HG03571 (cell line): ENCODE results near the gene TSEN34.
"Not testable (repeated sequence)": the region's sequence is repeated elsewhere in the genome, so short reads cannot be mapped to it uniquely, and the experiment has no call there.

Experiments used
- ATAC-seq: cut with Tn5 transposase; IDR thresholded peaks from one replicate; pipeline ENCODE4 v1.9.1; 2021; ENCODE audit not compliant: unreplicated experiment

TSEN34 gene

GRCh38 chr19:54231077-54231931 lies 40.2 kb downstream of the TSEN34 start:
- no peak for ATAC-seq

- ATAC-seq, result no peak
Observed at GRCh38 chr19:54233941-54234340, 42.8 kb downstream of the TSEN34 start.

- ATAC-seq, result not testable (repeated sequence)
Observed at GRCh38 chr19:54239491-54240371, 48.6 kb downstream of the TSEN34 start.

GRCh38 chr19:54240372-54241336 lies 49.5 kb downstream of the TSEN34 start:
- ATAC-seq, result not testable (repeated sequence)

GRCh38 chr19:54242234-54242633 lies 51.1 kb downstream of the TSEN34 start:
- not testable (repeated sequence) for ATAC-seq

- ATAC-seq, result not testable (repeated sequence)
Observed at GRCh38 chr19:54242646-54243045, 51.5 kb downstream of the TSEN34 start, which contains the start of gene LILRA6. Gene LILRA6 (minus strand): TSS chr19:54242790.

GRCh38 chr19:54243809-54244208 lies 52.7 kb downstream of the TSEN34 start:
- ATAC-seq, result not testable (repeated sequence)
